Fibroblast of skin of left quadriceps (primary cell): Measurements from ENCODE around the gene RFNG.

Experiments used
- DNase-seq, 2 experiments: peaks; one replicate each; pipeline ENCODE4 v3.0.0-alpha.2; 2013; ENCODE audit warnings: low read depth in 2 of 2

The RFNG gene

DNA sequence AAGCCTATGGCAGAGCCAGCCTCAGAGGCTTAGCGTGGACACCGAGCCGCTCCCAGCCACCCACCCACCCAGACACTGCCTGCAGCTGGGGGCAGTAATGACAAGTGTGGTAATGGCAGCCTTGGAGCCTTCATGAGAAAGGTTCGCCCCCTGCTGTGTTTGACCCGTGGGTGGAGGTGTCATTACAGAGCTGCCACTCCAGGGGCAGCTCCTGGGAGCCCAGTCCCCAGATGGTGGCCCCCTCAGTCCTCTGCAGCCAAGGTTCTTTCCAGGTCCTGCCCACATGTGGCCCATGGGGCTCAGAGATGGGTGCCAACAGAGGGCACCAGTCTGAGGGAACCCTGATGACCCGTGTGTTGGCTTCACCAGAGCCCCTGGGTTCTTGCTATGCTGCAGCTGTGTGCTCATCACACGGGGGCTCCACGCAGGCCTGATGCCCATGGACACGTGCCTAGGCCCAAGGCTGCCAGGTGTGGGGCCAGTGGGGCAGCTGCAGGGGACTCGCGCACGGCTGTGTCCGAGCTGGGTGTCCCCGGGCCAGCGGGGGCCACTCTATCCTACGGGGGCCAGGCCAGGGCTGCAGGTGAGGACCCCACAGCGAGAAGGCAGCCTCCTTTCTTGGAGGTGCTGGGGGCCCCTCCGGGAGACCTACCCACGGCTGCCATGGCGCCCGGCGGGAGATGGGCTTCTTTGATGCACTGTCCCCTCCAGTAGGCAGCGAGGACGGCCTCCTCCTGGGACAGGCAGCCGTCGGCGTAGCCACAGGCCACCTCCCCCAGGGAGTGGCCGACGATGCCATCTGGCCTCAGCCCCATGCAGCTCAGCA, 38.3 kb upstream of the RFNG start:
- no peak for DNase-seq

DNA sequence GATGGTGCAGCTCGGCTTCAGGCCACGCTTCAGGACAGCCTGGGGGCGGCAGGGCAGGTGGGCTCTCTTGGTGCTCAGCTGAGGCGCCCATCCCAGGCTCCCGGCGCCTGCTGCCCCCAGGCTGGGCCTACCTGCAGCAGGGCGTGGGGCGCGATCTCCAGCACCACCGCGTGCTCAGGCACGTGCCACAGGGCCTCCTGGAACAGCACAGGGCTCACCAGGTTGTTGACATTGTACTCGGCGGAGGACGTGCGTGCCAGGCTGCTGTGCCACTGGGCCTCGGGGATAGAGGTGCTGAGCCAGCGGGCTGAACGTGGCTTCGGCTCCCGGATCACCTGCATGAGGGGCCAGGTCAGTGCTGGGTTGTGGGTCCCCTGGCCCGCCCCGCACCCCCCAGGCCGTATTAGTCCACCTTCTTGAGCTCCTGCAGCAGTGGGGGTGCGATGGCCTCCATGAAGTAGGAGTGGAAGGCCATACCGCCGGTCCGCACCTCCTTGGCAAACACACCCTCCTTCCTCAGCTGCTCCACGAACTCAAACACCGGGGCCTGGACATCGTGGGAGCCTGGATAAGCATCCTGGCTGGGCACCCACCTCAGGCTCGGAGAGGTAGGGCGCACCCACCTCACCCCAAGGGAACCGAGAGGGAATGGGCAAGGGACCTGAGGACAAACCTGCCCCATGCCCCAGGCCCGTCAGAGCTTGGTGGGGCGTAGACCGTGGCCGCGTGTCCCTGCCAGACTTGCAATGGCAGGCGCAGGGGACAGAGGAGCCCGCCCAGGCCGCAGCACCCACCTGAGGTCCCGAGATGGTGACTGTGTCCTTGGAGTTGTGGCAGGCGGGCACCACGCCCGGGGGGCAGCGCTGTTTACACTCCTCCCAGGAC, 37.5 kb upstream of the RFNG start:
- DNase-seq = no peak

DNA sequence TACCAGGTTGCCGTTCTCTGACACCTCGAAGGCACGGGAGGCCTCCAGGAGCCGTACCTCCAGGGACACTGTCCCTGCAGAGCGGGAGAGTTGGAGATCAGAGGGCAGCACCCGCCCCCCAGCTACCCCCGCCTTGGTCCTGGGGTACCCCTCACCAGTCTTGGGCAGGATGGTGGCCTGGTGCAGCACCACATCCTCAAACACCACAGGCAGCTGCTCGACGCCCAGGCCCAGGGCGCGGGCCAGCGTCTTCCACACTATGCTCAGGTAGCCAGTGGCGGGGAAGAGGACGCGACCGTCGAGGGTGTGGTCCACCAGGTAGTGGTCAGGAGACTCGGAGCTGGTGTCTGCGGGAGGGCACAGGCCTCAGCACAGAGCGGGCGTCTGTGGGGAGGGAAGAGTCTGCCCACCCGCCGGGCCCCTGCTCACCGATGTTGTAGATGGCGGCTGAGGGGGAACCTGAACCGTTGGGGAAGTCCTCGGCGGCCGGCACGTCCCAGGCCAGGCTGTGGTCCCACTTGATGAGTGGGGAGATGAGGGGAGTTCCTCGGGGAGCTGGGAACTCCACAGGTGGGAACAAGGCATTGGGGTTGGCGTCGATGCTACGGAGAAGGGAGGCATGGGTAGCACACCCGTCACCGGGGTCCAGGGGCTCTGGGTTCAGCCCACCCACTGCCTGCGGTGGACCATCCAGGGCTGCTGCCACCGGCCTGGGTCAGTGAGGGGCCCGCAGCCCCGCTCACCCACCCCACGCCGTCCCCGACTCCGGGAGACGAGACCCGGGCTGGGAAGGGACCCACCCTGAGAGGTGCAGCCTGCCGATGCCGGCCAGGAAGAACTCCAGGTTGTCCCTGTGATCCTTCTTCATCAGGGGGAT, 36.6 kb upstream of the RFNG start:
- no peak for DNase-seq

DNA sequence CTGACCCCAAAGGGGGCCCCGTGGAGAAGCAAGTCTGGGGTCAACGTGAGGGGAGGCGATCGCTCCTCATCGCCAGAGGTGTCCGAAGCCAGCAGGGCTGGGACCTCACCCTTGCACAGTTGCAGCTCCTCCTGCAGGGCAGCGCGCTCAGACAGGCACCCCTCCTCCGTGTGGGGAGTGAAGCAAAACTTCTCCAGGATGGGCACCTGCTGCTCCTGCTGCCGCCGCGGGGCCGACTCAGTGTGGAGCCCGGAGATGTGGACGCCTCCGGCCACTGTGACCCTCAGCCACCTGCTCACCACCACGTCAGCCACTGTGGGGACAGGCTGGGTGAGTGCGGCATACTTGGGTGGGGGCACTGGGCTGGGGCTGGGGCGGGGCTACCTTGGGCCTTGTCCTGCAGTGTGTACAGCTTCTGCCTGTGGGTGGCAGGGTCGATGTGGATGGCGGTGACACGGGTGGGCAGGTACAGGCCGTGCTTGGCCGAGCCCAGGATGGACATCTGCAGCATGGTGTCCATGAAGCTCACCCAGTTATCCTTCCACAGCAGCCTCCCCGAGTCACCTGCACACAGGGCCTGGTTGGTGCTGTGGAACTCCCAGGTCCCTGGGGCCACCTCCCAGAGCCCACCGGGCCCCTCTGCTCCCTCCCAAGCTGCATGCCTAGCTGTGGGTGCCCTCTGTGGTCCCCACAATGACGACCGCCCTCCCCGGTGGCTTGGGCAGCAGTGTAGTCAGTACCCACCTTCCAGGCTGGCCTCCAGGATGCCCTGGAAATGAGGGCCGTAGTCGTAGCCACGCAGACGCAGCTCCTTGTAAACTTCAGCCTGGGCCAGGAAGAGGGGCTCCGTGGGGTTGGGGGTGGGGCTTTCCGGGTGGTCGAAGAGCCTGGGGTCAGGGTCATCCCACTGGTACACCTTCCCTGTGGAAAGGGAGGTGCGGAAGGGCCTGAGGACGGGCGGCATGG, 35.6 kb upstream of the RFNG start:
- DNase-seq = no peak

DNA sequence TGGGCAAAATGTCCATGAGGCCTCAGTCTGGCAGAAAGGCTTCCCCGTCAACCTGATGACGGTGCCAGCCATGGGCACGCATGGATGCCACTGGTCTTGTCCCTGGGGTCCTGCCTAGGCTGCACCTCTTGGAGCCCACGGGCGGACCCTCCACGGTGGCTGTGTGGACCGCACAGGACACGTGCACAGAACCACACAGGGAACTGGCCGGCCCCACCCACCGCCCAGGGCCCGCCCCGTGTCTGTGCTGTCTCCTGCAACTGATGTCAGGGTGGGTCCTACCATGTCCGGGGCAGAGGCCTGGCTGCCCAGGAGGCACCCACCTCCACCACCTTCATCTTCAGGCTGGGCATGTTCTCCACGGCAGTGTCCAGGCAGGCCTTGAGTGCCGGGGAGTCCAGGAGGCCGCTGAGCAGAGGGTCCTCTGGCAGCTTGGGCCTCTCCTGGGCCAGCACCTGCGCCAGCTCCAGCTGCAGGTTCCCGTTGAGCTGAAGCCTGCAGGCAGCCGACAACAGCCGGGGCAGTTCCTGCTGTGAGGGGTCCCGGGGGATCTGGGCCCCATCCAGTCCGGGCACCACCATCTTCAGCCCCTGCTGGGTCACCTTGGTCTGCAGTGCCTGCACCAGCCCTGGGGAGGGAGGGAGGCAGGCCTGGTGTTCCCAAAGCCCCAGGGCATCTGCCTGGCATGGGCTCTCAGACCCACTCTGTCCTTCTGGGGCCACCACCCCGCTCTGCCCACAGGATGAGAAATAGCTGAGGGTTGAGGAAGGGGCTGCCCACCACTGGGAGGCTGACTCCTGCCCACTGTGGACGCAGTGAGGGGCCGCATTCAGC, 34.5 kb upstream of the RFNG start:
- DNase-seq = no peak

DNA sequence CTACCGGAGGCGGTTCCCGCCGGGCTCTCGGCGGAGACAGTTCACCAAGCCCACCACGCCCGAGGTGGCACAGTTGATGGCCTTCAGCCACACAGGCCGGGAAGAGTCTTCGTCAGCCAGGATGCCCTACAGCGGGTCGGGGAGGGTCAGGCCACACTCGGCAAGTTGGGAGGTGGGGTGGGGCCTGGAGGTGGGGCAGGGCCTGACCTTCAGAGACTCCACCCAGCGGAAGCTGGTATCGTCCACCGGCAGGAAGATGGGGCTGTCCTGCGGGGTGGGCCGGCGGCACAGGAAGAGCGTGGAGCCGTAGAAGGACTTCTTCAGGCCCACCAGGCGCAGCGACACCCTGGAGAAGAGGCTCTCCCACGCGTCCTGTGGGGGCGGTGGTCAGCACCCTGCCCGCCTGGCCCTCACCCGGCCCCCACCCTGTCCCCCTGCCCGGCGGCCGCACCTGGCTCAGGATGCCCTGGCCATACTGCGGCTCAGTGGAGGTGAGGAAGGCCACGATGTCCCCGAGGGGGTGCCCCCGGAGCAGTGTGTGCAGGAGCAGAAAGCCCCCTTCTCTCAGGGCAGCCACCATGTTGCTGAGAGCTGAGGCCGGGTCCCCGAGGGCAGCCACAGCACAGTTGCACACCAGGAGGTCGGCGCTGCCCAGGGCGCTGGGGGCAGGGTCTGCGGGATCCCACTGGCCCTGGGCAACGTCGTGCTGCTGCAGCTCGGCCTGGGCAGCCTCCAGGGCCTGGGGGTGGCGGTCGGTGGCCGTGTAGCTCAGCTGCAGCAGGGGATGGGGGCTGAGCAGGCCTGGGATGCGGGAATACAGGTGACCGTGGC, 33.6 kb upstream of the RFNG start:
- DNase-seq = no peak

DNA sequence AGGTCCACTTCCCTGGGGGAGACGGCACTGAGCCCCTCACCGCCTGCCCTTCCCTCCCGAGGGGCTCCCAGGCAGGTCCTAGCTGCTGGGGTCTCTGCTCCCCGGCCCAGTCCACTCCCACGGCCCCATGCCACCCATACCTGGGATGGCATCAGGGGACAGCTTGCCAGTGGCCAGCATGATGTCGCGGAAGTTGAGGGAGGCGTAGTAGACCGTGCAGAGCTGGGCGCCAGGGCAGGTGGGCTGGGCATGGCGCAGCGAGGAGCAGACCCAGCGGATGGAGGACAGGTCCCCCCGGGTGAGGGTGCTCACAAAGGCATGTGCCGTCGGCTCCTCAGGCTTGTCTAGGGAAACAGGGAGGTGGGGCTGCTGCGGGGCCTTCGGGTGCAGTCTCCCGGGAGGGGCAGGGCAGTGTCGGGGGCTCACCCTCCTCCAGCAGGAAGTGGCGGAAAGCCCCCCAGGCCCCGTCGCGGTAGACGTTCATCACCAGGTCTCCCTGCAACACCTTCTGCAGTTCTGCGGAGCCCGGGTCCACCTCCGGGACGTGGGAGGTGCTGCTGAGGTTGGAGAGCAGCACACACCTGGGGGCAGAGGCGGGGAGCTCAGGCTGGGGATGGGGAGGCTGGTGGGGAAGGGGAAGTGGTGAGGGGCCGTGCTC, 32.9 kb upstream of the RFNG start:
- DNase-seq = no peak

DNA sequence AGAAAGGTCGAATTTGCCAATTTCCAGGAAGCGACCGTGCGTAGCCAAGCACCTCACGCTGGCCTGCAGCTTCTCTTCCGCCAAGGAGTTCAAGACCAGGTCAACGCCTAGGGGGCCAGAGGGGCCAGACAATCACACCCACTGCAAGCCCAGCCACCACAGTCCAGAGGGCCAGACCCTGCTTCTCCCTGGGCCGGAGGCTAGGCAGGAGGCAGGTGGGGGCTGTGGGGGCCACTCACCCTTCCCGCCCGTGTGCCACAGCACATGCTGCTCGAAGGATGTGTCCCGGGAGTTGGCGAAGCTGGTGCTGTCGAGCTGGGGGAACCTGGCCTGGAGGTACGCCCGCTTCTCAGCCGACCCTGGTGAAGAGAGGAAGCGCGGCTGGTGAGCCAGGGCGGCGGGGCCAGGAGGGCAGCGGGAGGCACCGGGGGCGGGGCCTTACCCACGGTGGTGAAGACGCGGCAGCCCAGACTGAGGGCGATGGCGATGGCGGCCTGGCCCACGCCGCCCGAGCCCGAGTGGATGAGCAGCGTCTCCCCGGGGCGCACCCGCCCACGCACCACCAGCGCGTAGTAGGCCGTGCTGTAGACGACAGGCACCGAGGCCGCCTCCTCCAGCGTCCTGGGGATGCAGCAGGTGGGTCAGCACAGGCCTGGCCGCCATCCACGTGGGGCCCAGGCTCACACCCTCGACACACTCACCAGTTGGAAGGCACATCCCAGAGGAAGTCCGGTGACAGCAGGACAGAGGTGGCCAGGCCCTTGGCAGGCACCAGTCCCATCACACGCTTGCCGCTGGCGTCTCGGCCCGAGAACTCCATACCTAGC, 32.1 kb upstream of the RFNG start:
- DNase-seq = no peak

DNA sequence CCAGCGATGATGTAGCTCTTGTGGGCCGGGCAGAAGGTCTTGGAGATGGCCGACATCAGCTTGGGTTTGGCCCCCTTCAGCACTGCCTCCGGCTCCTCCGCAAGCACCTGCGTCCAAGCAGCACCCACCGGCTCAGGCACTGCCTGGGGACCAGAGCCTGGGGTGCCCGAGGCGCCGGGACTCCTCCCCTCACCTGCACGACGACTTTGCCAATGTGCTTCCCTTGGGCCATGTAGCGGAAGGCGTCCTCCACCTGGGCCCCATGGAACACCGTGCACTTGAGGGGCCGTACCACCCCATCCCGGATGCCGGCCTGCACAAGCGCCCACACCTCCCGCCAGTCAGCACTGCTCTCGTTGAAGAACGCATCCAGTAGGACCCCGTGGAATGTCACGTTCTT, 31.4 kb upstream of the RFNG start:
- no peak for DNase-seq

DNA sequence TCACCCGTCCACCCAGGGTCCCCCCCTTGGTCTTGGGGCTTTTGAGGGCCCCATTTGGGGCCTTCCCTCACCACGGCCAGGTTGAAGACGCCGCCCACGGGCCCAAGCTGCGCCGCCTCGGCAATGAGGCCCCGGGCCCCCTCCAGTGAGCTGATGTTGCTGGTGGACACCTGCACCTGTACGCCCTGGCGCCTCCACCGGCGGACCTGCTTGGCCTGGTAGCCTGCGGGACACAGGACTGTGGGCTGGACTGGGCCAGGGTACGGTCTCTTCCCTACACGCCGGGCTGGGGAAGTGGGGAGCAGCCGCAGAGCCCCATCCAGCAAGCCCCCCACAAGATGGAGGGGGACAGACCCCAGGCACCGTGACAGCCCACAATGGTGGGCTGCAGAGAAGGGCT, 30.8 kb upstream of the RFNG start:
- no peak for DNase-seq

DNA sequence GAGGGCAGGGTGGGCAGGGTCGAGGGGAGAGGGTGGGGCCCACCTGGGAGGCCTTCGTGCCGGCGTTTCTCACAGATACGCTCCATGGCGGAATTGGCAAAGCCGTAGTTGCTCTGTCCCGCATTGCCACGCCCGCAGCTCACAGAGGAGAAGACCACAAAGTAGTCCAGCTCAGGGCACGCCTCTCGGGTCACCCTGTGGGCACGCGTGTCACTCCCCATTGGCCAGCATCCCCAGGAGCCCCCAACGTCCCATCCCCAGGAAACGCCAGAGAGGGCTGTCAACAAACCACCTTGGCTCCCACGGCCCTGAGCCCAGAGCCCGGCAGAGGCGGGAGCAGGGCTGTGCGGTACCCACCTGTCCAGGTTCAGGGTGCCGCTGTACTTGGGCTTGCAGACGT, 30.4 kb upstream of the RFNG start:
- DNase-seq = no peak

DNA sequence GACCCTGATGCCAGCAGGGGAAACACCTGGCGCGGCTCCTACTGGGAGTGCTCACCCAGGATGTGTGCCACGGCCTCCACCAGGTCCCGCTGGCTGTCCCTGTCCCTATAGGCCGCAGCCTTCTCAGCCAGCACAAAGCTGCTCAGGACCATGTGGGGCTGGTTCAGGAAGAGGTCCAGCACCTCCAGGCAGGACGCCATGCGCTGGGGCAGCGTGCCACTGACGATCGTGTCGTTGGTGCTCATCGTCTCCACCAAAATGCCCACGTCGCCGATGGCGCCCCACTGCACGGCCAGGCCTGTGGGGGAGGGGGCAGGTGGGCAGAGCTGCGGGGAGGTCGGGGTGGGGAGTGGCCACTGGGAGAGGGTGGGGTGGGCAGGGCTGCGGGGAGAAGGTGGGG, 29.9 kb upstream of the RFNG start:
- DNase-seq = no peak

DNA sequence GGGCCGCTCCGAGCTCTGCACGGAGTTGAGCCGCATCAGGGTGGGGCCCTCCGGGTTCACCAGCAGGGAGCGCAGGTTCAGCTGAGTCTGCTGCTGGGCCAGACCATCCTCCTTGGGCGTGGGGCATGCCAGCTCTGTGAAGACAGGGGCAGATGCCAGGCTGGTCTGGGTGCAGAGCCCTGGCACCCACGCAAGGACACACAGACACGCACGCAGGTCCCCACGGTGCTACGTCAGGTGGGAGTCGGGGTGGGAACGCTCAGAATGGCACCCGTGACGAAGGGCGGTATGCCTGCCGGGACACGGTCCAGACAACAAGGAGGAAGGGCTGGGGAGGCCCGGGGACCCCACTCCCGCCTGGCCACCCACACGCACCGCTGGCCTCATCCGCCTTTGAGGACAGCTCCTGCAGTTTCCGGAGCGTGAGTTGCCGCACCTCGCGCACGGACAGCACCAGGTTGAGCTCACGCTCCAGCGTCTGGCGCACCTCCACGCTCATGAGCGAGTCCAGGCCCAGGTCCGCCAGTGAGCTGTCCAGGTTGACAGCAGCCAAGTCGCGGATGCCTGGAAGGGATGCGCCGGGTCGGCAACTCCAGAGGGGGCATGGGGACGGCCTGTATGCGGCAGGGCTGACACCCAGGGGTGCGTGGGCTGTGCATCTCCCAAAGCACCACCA, 29.3 kb upstream of the RFNG start:
- DNase-seq = no peak

DNA sequence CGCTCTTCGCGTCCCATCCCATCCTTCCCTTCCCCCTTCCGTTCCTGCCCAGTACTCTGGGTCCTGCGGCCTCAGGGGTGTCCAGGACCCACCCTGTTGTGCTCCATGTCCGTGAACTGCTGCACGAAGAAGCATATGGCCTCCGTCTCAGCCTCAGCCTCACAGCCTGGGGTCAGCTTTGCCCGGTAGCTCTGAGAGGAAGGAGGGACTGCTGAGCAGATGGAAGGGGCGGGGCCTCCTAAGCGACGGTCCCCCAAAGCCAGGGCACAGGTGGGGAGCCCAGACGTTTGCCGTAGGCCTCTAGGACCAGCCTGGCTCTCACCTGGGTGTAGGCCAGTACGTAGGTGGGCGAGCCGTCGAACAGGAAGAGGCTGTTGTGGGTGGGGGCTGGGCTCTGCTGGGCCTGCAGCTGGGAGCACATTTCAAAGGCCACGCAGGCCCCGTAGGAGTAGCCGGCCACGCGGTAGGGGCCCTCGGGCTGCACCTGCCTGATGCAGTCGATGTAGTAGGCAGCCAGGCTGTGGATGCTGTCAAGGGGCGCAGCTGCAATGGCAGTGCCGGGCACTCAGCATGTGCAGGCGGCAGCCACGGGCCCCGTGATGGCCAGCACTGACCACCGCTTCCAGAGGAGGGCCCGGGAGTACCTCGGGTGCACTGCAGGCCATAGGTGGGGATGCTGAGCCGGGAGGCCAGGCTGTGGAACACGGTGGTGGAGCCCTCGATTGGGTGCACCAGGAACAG, 28.6 kb upstream of the RFNG start:
- DNase-seq = no peak

DNA sequence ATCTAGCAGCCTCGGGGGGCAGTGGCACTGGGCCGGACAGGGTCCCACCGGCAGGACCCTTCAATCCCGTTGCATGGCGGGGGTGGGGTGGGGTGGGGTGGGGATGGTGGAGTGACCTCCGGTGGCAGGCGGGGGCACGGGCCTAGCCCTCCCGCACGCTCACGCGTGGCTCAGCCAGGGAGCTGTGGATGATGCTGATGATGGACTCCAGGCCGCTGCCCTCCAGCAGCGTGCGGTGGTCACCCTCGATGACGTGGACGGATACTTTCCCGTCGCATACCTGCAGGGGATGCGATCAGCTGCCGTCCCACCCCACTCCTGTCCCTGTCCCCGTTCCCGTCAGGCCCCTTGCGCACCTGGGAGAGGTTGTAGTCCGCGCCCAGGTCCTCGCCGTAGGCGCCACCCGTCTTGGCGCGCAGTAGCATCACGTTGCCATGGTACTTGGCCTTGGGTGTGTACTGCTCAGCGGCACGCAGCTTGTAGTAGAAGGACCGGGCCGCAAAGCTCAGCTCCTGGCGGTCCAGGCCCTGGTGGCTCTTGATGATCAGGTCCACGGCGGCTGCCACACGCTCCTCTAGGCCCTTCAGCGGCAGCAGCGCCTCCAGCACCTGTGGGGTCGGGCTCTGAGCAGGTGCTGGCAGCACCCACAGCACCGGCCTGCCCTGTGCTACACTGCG, 27.5 kb upstream of the RFNG start:
- no peak for DNase-seq

DNA sequence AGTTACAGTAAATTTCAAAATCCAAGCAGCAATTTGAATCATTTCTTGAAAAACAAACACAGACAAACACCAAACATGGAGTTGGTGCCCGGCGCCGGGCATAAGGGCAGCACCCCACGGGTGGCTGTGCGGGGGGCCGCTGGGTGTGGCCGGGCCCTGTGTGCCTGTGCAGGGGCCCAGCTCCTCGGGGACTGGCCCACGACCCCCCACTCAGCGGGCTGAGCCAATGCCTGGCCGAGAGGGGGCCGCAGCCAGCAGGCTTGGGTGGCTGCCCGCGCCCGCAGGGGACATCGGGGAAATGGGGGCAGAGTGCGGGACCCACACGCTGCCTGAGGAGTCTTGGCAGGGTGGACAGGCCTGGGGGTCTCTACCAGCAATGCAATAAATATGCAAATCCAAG, 26.8 kb upstream of the RFNG start:
- no peak for DNase-seq
